Measurements from ENCODE around the gene PDE4D. TPM values are rescaled to one million over a fixed set of nuclear protein-coding genes. Genes with fewer than 3 reads are reported as not detected.

PDE4D gene
- total RNA-seq, 4 donors from 2014 or later = 6.7 to 21.0 (median 15.0) TPM

- intact Hi-C loops (cut with DNase I; ENCODE audit: low total_unique reads) = no loop called here
- 95 to 98% methylated on average over 2 of the region's 2 CpGs for WGBS, 2 donors
- TF ChIP-seq CTCF (IDR thresholded peaks at IDR 0.05) (no peak), POLR2A (IDR thresholded peaks at IDR 0.05) (no peak)
These were observed 552.4 kb downstream of the PDE4D start for GRCh38 chr5:59341155-59341554.

GRCh38 chr5:59340637-59341036, 552.9 kb downstream of the PDE4D start:
- intact Hi-C loops (cut with DNase I; ENCODE audit: low total_unique reads) = no loop called here
- WGBS, 2 donors = 0 to 96% methylated on average over 1 of the region's 1 CpG
- no peak overlapping the region for H3K4me3 ChIP-seq (ENCODE audit: low read depth, poor library complexity, severe bottlenecking)
- TF ChIP-seq CTCF (IDR thresholded peaks at IDR 0.05) = no peak
- no peak for TF ChIP-seq POLR2A (IDR thresholded peaks at IDR 0.05)
- DNase-seq (ENCODE audit: low spot score in 2 of 2) = no peak

More at GRCh38 chr5:59341155-59341554, 552.4 kb downstream of the PDE4D start:
- H3K4me3 ChIP-seq (ENCODE audit: low read depth, poor library complexity, severe bottlenecking) = no peak overlapping the region
- DNase-seq (ENCODE audit: low spot score in 2 of 2) = no peak

- no peak for DNase-seq (ENCODE audit: low spot score in 2 of 2)
- 88 to 94% methylated on average over 8 of the region's 8 CpGs for WGBS, 2 donors
- TF ChIP-seq POLR2A (IDR thresholded peaks at IDR 0.05) = no peak
- no peak for TF ChIP-seq CTCF (IDR thresholded peaks at IDR 0.05)
- intact Hi-C loops (cut with DNase I; ENCODE audit: low total_unique reads) = no loop called here
- no peak overlapping the region for H3K4me3 ChIP-seq (ENCODE audit: low read depth, poor library complexity, severe bottlenecking)
These were observed 556.3 kb downstream of the PDE4D start for GRCh38 chr5:59337240-59337639.

GRCh38 chr5:59335544-59335943, 558.0 kb downstream of the PDE4D start:
- no peak overlapping the region for H3K4me3 ChIP-seq (ENCODE audit: low read depth, poor library complexity, severe bottlenecking)
- TF ChIP-seq CTCF (IDR thresholded peaks at IDR 0.05) (no peak), POLR2A (IDR thresholded peaks at IDR 0.05) (no peak)
- no peak for DNase-seq (ENCODE audit: low spot score in 2 of 2)
- intact Hi-C loops (cut with DNase I; ENCODE audit: low total_unique reads) = no loop called here
- WGBS, 2 donors = 66 to 73% methylated on average over 1 of the region's 1 CpG

- DNase-seq (ENCODE audit: low spot score in 2 of 2) = no peak
- no peak overlapping the region for H3K4me3 ChIP-seq (ENCODE audit: low read depth, poor library complexity, severe bottlenecking)
- intact Hi-C loops (cut with DNase I; ENCODE audit: low total_unique reads) = no loop called here
- no peak for TF ChIP-seq CTCF (IDR thresholded peaks at IDR 0.05)
- TF ChIP-seq POLR2A (IDR thresholded peaks at IDR 0.05) = no peak
These were observed 560.1 kb downstream of the PDE4D start for GRCh38 chr5:59333416-59333815.

- H3K4me3 ChIP-seq (ENCODE audit: low read depth, poor library complexity, severe bottlenecking) = no peak overlapping the region
- 88 to 89% methylated on average over 2 of the region's 2 CpGs for WGBS, 2 donors
- intact Hi-C loops (cut with DNase I; ENCODE audit: low total_unique reads) = no loop called here
- DNase-seq (ENCODE audit: low spot score in 2 of 2) = no peak
- no peak for TF ChIP-seq CTCF (IDR thresholded peaks at IDR 0.05)
- TF ChIP-seq POLR2A (IDR thresholded peaks at IDR 0.05) = no peak
These were observed 561.1 kb downstream of the PDE4D start for GRCh38 chr5:59332236-59332973.
